Spleen (tissue), 11 donors: Measurements from ENCODE around the gene UBE2QL1. TPM values are rescaled to one million over a fixed set of nuclear protein-coding genes. Genes with fewer than 3 reads are reported as not detected.

Source experiments
- DNase-seq: peaks from one replicate; pipeline ENCODE4 v3.0.0-alpha.2; 2020
- H3K27ac ChIP-seq, 8 donors: fragments of 200-600 bp; sonication (generic) in 7 of 8; 1 replicate in 4 of 8; 2 replicates in 4 of 8; pipeline versions ENCODE4 v1.5.0 to v1.8.0; 2016 to 2021; ENCODE audit warnings: inconsistent platforms in 4 of 8, mild to moderate bottlenecking in 4 of 8, moderate library complexity in 1 of 8
- H3K27me3 ChIP-seq, 7 donors: fragments of 200-600 bp; sonication (generic) in 6 of 7; replicated peaks in 1 of 7; 1 replicate in 4 of 7; 2 replicates in 3 of 7; pipeline versions ENCODE4 v1.5.0 to v1.8.0; 2016 to 2021; ENCODE audit warnings: inconsistent platforms in 3 of 7, mild to moderate bottlenecking in 1 of 7
- H3K36me3 ChIP-seq, 6 donors: fragments of 200-600 bp; sonication (generic) in 5 of 6; 1 replicate in 4 of 6; 2 replicates in 2 of 6; pipeline versions ENCODE4 v1.5.0 to v1.8.0; 2016 to 2021; ENCODE audit warnings: inconsistent platforms in 2 of 6
- H3K4me1 ChIP-seq, 6 donors: fragments of 200-600 bp; sonication (generic) in 5 of 6; 1 replicate in 3 of 6; 2 replicates in 3 of 6; pipeline versions ENCODE4 v1.5.0 to v1.8.0; 2016 to 2021; ENCODE audit warnings: inconsistent platforms in 3 of 6
- H3K4me3 ChIP-seq, 8 donors: fragments of 200-600 bp; sonication (generic) in 7 of 8; 1 replicate in 4 of 8; 2 replicates in 4 of 8; pipeline versions ENCODE4 v1.5.0 to v1.8.0; 2016 to 2021; ENCODE audit warnings: inconsistent platforms in 4 of 8, mild to moderate bottlenecking in 4 of 8, moderate library complexity in 2 of 8
- H3K9me3 ChIP-seq, 8 donors: fragments of 200-600 bp; sonication (generic) in 7 of 8; 1 replicate in 4 of 8; 2 replicates in 4 of 8; pipeline versions ENCODE4 v1.5.0 to v1.8.0; 2016 to 2021; ENCODE audit warnings: inconsistent platforms in 4 of 8
- POLR2A ChIP-seq, 3 donors: fragments of 450-650 bp; IDR thresholded peaks; one replicate each; pipeline ENCODE4 v1.5.1; 2017; ENCODE audit warnings: antibody characterized with exemption in 3 of 3, mild to moderate bottlenecking in 1 of 3
- POLR2AphosphoS5 ChIP-seq, 3 donors: sonication (generic); formaldehyde crosslinking; IDR thresholded peaks; one replicate each; pipeline ENCODE4 v1.5.1; 2017; ENCODE audit warnings: antibody characterized with exemption in 3 of 3
- WGBS, 5 donors: extraction: QIAGEN DNeasy Blood & Tissue Kit in 3 of 5; methylation state at CpG; one replicate each; pipeline versions ENCODE4 v1.1.5 to v1.1.7; 2013 to 2018; 5-methylcytosine and 5-hydroxymethylcytosine counted together
- intact Hi-C: fragments of 100-400 bp; cut with DNase I; formaldehyde crosslinking; loops from one replicate; pipeline ENCODE4 v1.15.0; 2023; ENCODE audit warnings: low total_unique reads
- polyA plus RNA-seq, 3 donors: library from polyadenylated mRNA; stranded (reverse); fragments of 200-250 nt; gene quantifications; one replicate each; pipeline ENCODE4 v1.2.1, GENCODE V29; 2013
- total RNA-seq, 7 donors: library from RNA; depleted of rRNA in 3 of 7; stranded (reverse); fragments of >200 nt in 3 of 7; fragmentation: NEBNext Ultra II Directional in 4 of 7; extraction: Animal tissue kit (Norgen Biotek cat#: 25700) in 4 of 7; gene quantifications; one replicate each; pipeline versions ENCODE4 v1.1.0 to v1.2.1, GENCODE V29; 2016 to 2021
- TF ChIP-seq, protein P1 (sequence below), 11 experiments: fragments of 200-600 bp in 7 of 11; fragments of 450-650 bp in 4 of 11; sonication (generic) in 4 of 11; IDR thresholded peaks in 8 of 11; conservative IDR thresholded peaks in 3 of 11; 1 replicate in 7 of 11; 2 replicates in 4 of 11; pipeline versions ENCODE4 v1.4.0 to v1.8.0; 2016 to 2021; ENCODE audit warnings: antibody characterized with exemption in 11 of 11, inconsistent platforms in 4 of 11, mild to moderate bottlenecking in 1 of 11
- donor health status: healthy with polysubstance abuse.
- donor health status: DM: no; HTN: no; CAD: no; lungs with moderate emphysema.
- donor health status: DM: no; HTN: no; CAD: no.
- donor health status: Bipolar disorder and iron deficiency.
- donor health status: healthy.
- donor health status: DM: no; HTN: no; CAD: no.
- donor health status: DM: yes; HTN: yes; CAD: no.

Gene UBE2QL1
- total and polyA plus RNA-seq, 10 donors: 0.03 to 0.77 (median 0.20) TPM; not detected in 1

DNA sequence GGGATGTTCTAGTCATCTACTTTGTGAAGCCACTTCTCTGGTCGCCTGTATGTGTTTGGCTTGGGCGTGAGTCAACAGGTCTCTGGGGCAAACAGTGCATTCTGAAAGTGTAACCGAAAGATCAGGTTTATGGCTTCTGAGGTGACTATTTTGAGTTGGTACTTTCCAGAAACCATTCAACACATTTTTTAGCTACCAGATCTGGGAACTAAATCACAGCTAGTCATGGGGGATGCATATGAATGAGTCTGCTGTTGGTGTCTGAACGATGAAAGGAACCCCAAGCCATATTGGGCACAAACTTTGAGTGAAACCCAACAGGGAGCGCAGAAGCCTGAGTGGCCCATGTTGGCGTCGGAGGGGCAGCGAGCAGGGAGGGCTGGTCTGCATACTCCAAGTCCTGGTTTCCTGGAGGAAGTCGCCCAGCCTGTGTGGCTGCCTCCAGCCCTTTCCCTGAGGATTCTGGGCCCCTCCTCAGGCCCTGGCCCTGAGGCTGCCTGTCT lies 35.3 kb downstream of the UBE2QL1 start:
- H3K9me3 ChIP-seq: no peaks in the 10 kb centered on the region
- 55 to 83% (median 70%) methylated on average over 8 to 9 of the region's 9 CpGs for WGBS, 5 donors
- peak overlapping the region in 4 of 8 donors; percentile 33 to 76 (median 55) for H3K27ac ChIP-seq
- H3K4me1 ChIP-seq: peaks cover 0 to 8% (median 3%) of the 10 kb centered on the region in 6 donors
- no peaks in the 10 kb centered on the region for H3K27me3 ChIP-seq
- no peak overlapping the region for H3K4me3 ChIP-seq
- TF ChIP-seq, protein P1, sequence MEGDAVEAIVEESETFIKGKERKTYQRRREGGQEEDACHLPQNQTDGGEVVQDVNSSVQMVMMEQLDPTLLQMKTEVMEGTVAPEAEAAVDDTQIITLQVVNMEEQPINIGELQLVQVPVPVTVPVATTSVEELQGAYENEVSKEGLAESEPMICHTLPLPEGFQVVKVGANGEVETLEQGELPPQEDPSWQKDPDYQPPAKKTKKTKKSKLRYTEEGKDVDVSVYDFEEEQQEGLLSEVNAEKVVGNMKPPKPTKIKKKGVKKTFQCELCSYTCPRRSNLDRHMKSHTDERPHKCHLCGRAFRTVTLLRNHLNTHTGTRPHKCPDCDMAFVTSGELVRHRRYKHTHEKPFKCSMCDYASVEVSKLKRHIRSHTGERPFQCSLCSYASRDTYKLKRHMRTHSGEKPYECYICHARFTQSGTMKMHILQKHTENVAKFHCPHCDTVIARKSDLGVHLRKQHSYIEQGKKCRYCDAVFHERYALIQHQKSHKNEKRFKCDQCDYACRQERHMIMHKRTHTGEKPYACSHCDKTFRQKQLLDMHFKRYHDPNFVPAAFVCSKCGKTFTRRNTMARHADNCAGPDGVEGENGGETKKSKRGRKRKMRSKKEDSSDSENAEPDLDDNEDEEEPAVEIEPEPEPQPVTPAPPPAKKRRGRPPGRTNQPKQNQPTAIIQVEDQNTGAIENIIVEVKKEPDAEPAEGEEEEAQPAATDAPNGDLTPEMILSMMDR (IDR thresholded peaks at IDR 0.05 in 8 of 11, conservative IDR thresholded peaks at IDR 0.05 in 3 of 11): no peak
- TF ChIP-seq POLR2A (IDR thresholded peaks at IDR 0.05) (no peak), POLR2AphosphoS5 (IDR thresholded peaks at IDR 0.05) (no peak)
- no peak for DNase-seq
- intact Hi-C loops: no loop called here
- no peaks in the 10 kb centered on the region for H3K36me3 ChIP-seq

GRCh38 chr5:6484446-6484845 lies 35.8 kb downstream of the UBE2QL1 start:
- intact Hi-C loops: no loop called here
- DNase-seq: no peak
- 70 to 95% (median 82%) methylated on average over 13 of the region's 13 CpGs for WGBS, 5 donors
- no peaks in the 10 kb centered on the region for H3K9me3 ChIP-seq
- no peaks in the 10 kb centered on the region for H3K36me3 ChIP-seq
- H3K27ac ChIP-seq: peak overlapping the region in 4 of 8 donors; percentile 33 to 76 (median 55)
- H3K27me3 ChIP-seq: no peaks in the 10 kb centered on the region
- TF ChIP-seq POLR2A (IDR thresholded peaks at IDR 0.05) (no peak), POLR2AphosphoS5 (IDR thresholded peaks at IDR 0.05) (no peak)
- TF ChIP-seq, protein P1 (IDR thresholded peaks at IDR 0.05 in 8 of 11, conservative IDR thresholded peaks at IDR 0.05 in 3 of 11): no peak
- peaks cover 0 to 8% (median 3%) of the 10 kb centered on the region in 6 donors for H3K4me1 ChIP-seq
- no peak overlapping the region for H3K4me3 ChIP-seq

- Histone ChIP-seq H3K27me3 (peaks cover 0 to 3% (median 0%) of the 10 kb centered on the region in 7 donors), H3K4me1 (peaks cover 0 to 8% (median 3%) of the 10 kb centered on the region in 6 donors), H3K36me3 (no peaks in the 10 kb centered on the region), H3K27ac (peak overlapping the region in 4 of 8 donors; percentile 33 to 76 (median 55)), H3K4me3 (no peak overlapping the region), H3K9me3 (no peaks in the 10 kb centered on the region)
- intact Hi-C loops: no loop called here
- 63 to 73% (median 70%) methylated on average over 5 of the region's 5 CpGs for WGBS, 5 donors
- no peak for TF ChIP-seq POLR2AphosphoS5 (IDR thresholded peaks at IDR 0.05)
- TF ChIP-seq POLR2A (IDR thresholded peaks at IDR 0.05): no peak
- TF ChIP-seq, protein P1 (IDR thresholded peaks at IDR 0.05 in 8 of 11, conservative IDR thresholded peaks at IDR 0.05 in 3 of 11): no peak
- DNase-seq: no peak
Measured at GRCh38 chr5:6484899-6485298, 36.2 kb downstream of the UBE2QL1 start.

GRCh38 chr5:6485441-6485840 lies 36.8 kb downstream of the UBE2QL1 start:
- Histone ChIP-seq H3K4me1 (peaks cover 0 to 8% (median 0%) of the 10 kb centered on the region in 6 donors), H3K36me3 (no peaks in the 10 kb centered on the region), H3K27me3 (peaks cover 0 to 8% (median 0%) of the 10 kb centered on the region in 7 donors), H3K27ac (peak overlapping the region in 1 of 8 donors; percentile 70), H3K4me3 (no peak overlapping the region), H3K9me3 (no peaks in the 10 kb centered on the region)
- WGBS, 5 donors: 19 to 25% (median 22%) methylated on average over 4 of the region's 4 CpGs
- TF ChIP-seq POLR2AphosphoS5 (IDR thresholded peaks at IDR 0.05): no peak
- TF ChIP-seq, protein P1 (IDR thresholded peaks at IDR 0.05 in 8 of 11, conservative IDR thresholded peaks at IDR 0.05 in 3 of 11): no peak
- TF ChIP-seq POLR2A (IDR thresholded peaks at IDR 0.05): no peak
- intact Hi-C loops: no loop called here
- DNase-seq: no peak
